IMR-90 (cell line): ENCODE measurements around the gene ITPK1. TPM values are rescaled to one million over a fixed set of nuclear protein-coding genes. Genes with fewer than 3 reads are reported as not detected.

Experiments used
- ATAC-seq: fragments of 200-7000 bp; cut with Tn5 transposase; 2 replicates; pipeline ENCODE4 v1.9.1; 2020; ENCODE audit warnings: low read depth, mild to moderate bottlenecking, moderate library complexity
- BruUV-seq: library from RNA; stranded (reverse); fragments of 400-500 nt; replicated peaks from 2 replicates; lab custom pipeline; 2021; lab: Mats Ljungman, UMichigan
- CTCF ChIA-PET: fragments of 300-600 bp; formaldehyde crosslinking; extraction: SDS; loops from one replicate; lab custom pipeline; 2021; ENCODE audit warnings: antibody characterized with exemption; lab: Yijun Ruan, JAX
- POLR2A ChIA-PET: fragments of 300-600 bp; sonication (Branson Sonifier 250); formaldehyde crosslinking; loops from one replicate; lab custom pipeline; 2022; ENCODE audit warnings: antibody characterized with exemption; ENCODE audit not compliant: unreplicated experiment; lab: Charles Lee
- DNase-seq: peaks from one replicate; pipeline ENCODE4 v3.0.0; 2013
- H2AFZ ChIP-seq: replicated peaks from 2 replicates; pipeline ENCODE3; 2013; ENCODE audit warnings: low read length, mild to moderate bottlenecking; ENCODE audit not compliant: poor library complexity
- H2AK5ac ChIP-seq: 2 replicates; pipeline ENCODE4 v1.6.1; 2013; ENCODE audit warnings: low read depth, low read length, inconsistent platforms
- H2AK9ac ChIP-seq: replicated peaks from 2 replicates; pipeline ENCODE3; 2013; ENCODE audit warnings: mild to moderate bottlenecking, low read depth, low read length, moderate library complexity; ENCODE audit not compliant: poor library complexity
- H2BK120ac ChIP-seq: 2 replicates; pipeline ENCODE4 v1.6.1; 2013; ENCODE audit warnings: low read depth, low read length, inconsistent platforms
- H2BK15ac ChIP-seq: 3 replicates; pipeline ENCODE4 v1.6.1; 2013; ENCODE audit warnings: low read depth, low read length, inconsistent platforms
- H2BK20ac ChIP-seq: 2 replicates; pipeline ENCODE4 v1.6.1; 2013; ENCODE audit warnings: low read depth, mild to moderate bottlenecking, inconsistent platforms, low read length, moderate library complexity
- H2BK5ac ChIP-seq: 2 replicates; pipeline ENCODE4 v1.6.1; 2013; ENCODE audit warnings: mild to moderate bottlenecking, low read depth, low read length, inconsistent platforms; ENCODE audit not compliant: poor library complexity, severe bottlenecking
- H3K14ac ChIP-seq: replicated peaks from 2 replicates; pipeline ENCODE4 v1.6.1; 2013; ENCODE audit warnings: low read depth, low read length, inconsistent platforms
- H3K18ac ChIP-seq: 2 replicates; pipeline ENCODE4 v1.6.1; 2013; ENCODE audit warnings: low read depth, low read length, control low read depth
- H3K23ac ChIP-seq: 2 replicates; pipeline ENCODE4 v1.6.1; 2013; ENCODE audit warnings: low read depth, low read length, inconsistent platforms
- H3K27ac ChIP-seq: 2 replicates; pipeline ENCODE4 v1.5.1; 2013; ENCODE audit warnings: mild to moderate bottlenecking, control low read depth, low read length; ENCODE audit not compliant: insufficient read depth
- H3K27me3 ChIP-seq: 2 replicates; pipeline ENCODE4 v1.6.1; 2013; ENCODE audit warnings: low read length; ENCODE audit not compliant: control insufficient read depth, insufficient read depth
- H3K36me3 ChIP-seq: 2 replicates; pipeline ENCODE4 v1.6.1; 2013; ENCODE audit warnings: low read length, mixed read lengths; ENCODE audit not compliant: control insufficient read depth, insufficient read depth
- H3K4ac ChIP-seq: 2 replicates; pipeline ENCODE4 v1.6.1; 2013; ENCODE audit warnings: low read depth, low read length, inconsistent platforms
- H3K4me1 ChIP-seq: 2 replicates; pipeline ENCODE4 v1.6.1; 2013; ENCODE audit warnings: low read length, mixed read lengths; ENCODE audit not compliant: control insufficient read depth, insufficient read depth
- H3K4me2 ChIP-seq: 2 replicates; pipeline ENCODE4 v1.6.1; 2013; ENCODE audit warnings: low read depth, mild to moderate bottlenecking, control low read depth, low read length, moderate library complexity
- H3K4me3 ChIP-seq: 2 replicates; pipeline ENCODE4 v1.5.1; 2013; ENCODE audit warnings: low read depth, mild to moderate bottlenecking, control low read depth, low read length, moderate library complexity; ENCODE audit not compliant: insufficient read depth
- H3K56ac ChIP-seq: 2 replicates; pipeline ENCODE4 v1.6.1; 2013; ENCODE audit warnings: low read length, inconsistent platforms; ENCODE audit not compliant: insufficient read depth; ENCODE audit errors: extremely low read depth
- H3K79me1 ChIP-seq, 2 experiments: 2 replicates each; pipeline ENCODE4 v1.6.1; 2013; ENCODE audit warnings: low read length in 2 of 2, inconsistent platforms in 1 of 2, low read depth in 1 of 2
- H3K9ac ChIP-seq: 2 replicates; pipeline ENCODE4 v1.6.1; 2013; ENCODE audit warnings: low read depth, low read length, control low read depth
- H3K9me1 ChIP-seq: 2 replicates; pipeline ENCODE4 v1.6.1; 2013; ENCODE audit warnings: low read length, inconsistent platforms; ENCODE audit not compliant: insufficient read depth
- H3K9me3 ChIP-seq: 2 replicates; pipeline ENCODE4 v1.6.1; 2013; ENCODE audit warnings: low read length; ENCODE audit not compliant: control insufficient read depth, insufficient read depth
- H4K20me1 ChIP-seq: 2 replicates; pipeline ENCODE4 v1.6.1; 2013; ENCODE audit warnings: low read length, inconsistent platforms; ENCODE audit not compliant: insufficient read depth
- H4K5ac ChIP-seq: 2 replicates; pipeline ENCODE4 v1.6.1; 2013; ENCODE audit warnings: mild to moderate bottlenecking, low read depth, low read length, control low read depth
- H4K8ac ChIP-seq, 2 experiments: 2 replicates each; pipeline ENCODE4 v1.6.1; 2013; ENCODE audit warnings: low read depth in 2 of 2, low read length in 2 of 2, control low read depth in 1 of 2, inconsistent platforms in 1 of 2
- H4K91ac ChIP-seq: 2 replicates; pipeline ENCODE4 v1.6.1; 2013; ENCODE audit warnings: low read depth, low read length, inconsistent platforms; ENCODE audit not compliant: insufficient read depth
- BHLHE40 ChIP-seq: fragments of 150-350 bp; IDR thresholded peaks from 2 replicates; pipeline ENCODE4 v1.6.1; 2016; ENCODE audit warnings: mild to moderate bottlenecking, low read depth, low read length
- CEBPB ChIP-seq: IDR thresholded peaks from 2 replicates; pipeline ENCODE4 v1.6.1; 2012; ENCODE audit warnings: low read depth, low read length, improper control_type of control experiment
- CHD1 ChIP-seq: IDR thresholded peaks from 2 replicates; pipeline ENCODE4 v1.6.1; 2012; ENCODE audit warnings: low read depth, low read length, improper control_type of control experiment
- CTCF ChIP-seq: conservative IDR thresholded peaks from 2 replicates; pipeline ENCODE4 v1.5.1; 2012; ENCODE audit warnings: mild to moderate bottlenecking, low read depth, low read length, improper control_type of control experiment
- ELK1 ChIP-seq: fragments of 150-350 bp; IDR thresholded peaks from 2 replicates; pipeline ENCODE4 v1.6.1; 2016; ENCODE audit warnings: low read depth, mild to moderate bottlenecking, low read length, moderate library complexity, borderline replicate concordance
- MAFK ChIP-seq: IDR thresholded peaks from 2 replicates; pipeline ENCODE4 v1.6.1; 2012; ENCODE audit warnings: low read depth, low read length, improper control_type of control experiment
- MAZ ChIP-seq: IDR thresholded peaks from 2 replicates; pipeline ENCODE4 v1.6.1; 2012; ENCODE audit warnings: low read depth, mild to moderate bottlenecking, low read length, improper control_type of control experiment, moderate library complexity, borderline replicate concordance
- NFE2L2 ChIP-seq: fragments of 150-350 bp; IDR thresholded peaks from 2 replicates; pipeline ENCODE4 v1.6.1; 2016; ENCODE audit warnings: low read depth, mild to moderate bottlenecking, low read length
- POLR2A ChIP-seq: IDR thresholded peaks from 2 replicates; pipeline ENCODE4 v1.6.1; 2012; ENCODE audit warnings: mild to moderate bottlenecking, low read depth, low read length
- RAD21 ChIP-seq: IDR thresholded peaks from 2 replicates; pipeline ENCODE4 v1.6.1; 2012; ENCODE audit warnings: low read length, improper control_type of control experiment
- RCOR1 ChIP-seq: IDR thresholded peaks from 2 replicates; pipeline ENCODE4 v1.6.1; 2012; ENCODE audit warnings: mild to moderate bottlenecking, low read length, improper control_type of control experiment; ENCODE audit not compliant: insufficient replicate concordance
- RFX5 ChIP-seq: IDR thresholded peaks from 2 replicates; pipeline ENCODE4 v1.8.0; 2012; ENCODE audit warnings: low read depth, mild to moderate bottlenecking, low read length, moderate library complexity
- SMC3 ChIP-seq: fragments of 150-350 bp; IDR thresholded peaks from 2 replicates; pipeline ENCODE4 v1.6.1; 2016; ENCODE audit warnings: low read depth, mild to moderate bottlenecking, antibody characterized with exemption, low read length, moderate library complexity
- USF2 ChIP-seq: fragments of 150-350 bp; IDR thresholded peaks from 2 replicates; pipeline ENCODE4 v1.6.1; 2017; ENCODE audit warnings: mild to moderate bottlenecking, antibody characterized with exemption, low read length, low read depth
- WGBS, 2 experiments: methylation state at CpG; one replicate each; pipeline versions ENCODE4 v1.1.5 to v1.1.7; 2013; ENCODE audit warnings: missing lambda C conversion rate in 2 of 2; ENCODE audit not compliant: insufficient read length in 1 of 2; ENCODE audit errors: extremely low coverage in 2 of 2; 5-methylcytosine and 5-hydroxymethylcytosine counted together
- dilution Hi-C: fragments of 300-500 bp; cut with HindIII; formaldehyde crosslinking; loops from one replicate; pipeline ENCODE4 v1.14.3; 2018; ENCODE audit warnings: low sequenced_read_pairs; ENCODE audit not compliant: unreplicated experiment
- in situ Hi-C: fragments of 300-500 bp; cut with MboI; formaldehyde crosslinking; loops from 3 replicates; pipeline ENCODE4 v1.14.3; 2019; ENCODE audit warnings: low sequenced_read_pairs, inconsistent platforms, mixed read lengths
- intact Hi-C: fragments of 100-400 bp; cut with micrococcal nuclease; formaldehyde crosslinking; loops from 2 replicates; pipeline ENCODE4 v1.10.0; 2022
- polyA plus RNA-seq, 3 experiments: library from polyadenylated mRNA; depleted of rRNA; stranded (reverse); fragments of >200 nt; gene quantifications; 2 replicates each; pipeline ENCODE4 v1.2.3, GENCODE V29; 2012; ENCODE audit warnings: low replicate concordance in 1 of 3
- total RNA-seq: library from RNA; depleted of rRNA; stranded (reverse); fragments of >200 nt; gene quantifications from 2 replicates; pipeline ENCODE4 v1.2.3, GENCODE V29; 2012

ITPK1 gene
- total and polyA plus RNA-seq, 2 of the 4 experiments (the other 2 are of a cell fraction) = 21.7 to 26.9 TPM

- peak; percentile 69 for ATAC-seq
- H2BK120ac ChIP-seq = no peak overlapping the region
- DNase-seq = peak; percentile 70
- intact Hi-C loops = no loop called here
- no peak overlapping the region for H3K27ac ChIP-seq
- no peaks in the 10 kb centered on the region for H4K20me1 ChIP-seq
- POLR2A ChIA-PET = no interaction called here
- H3K23ac ChIP-seq = no peak overlapping the region
- H3K18ac ChIP-seq = no peak overlapping the region
- no TSS peak for BruUV-seq
- H4K91ac ChIP-seq = no peak overlapping the region
- dilution Hi-C loops = no loop called here
- no peak overlapping the region for H3K14ac ChIP-seq
- no peak overlapping the region for H2BK5ac ChIP-seq
- in situ Hi-C loops = no loop called here
- H4K8ac ChIP-seq = no peak overlapping the region
- CTCF ChIA-PET = interaction anchor here (1.2 kb wide), 1 partner anchor 24 kb away, joined by 3 read pairs; no protein-coding TSS in a partner anchor
- H3K9me1 ChIP-seq = 0 out of 2 replicates have a peak, but pooled peaks cover 3% of the 10 kb centered on the region
- H3K27me3 ChIP-seq = no peaks in the 10 kb centered on the region
- no peak overlapping the region for H2AK9ac ChIP-seq
- H2AFZ ChIP-seq = no peak overlapping the region
- H3K9ac ChIP-seq = no peak overlapping the region
- H2AK5ac ChIP-seq = no peak overlapping the region
- H4K5ac ChIP-seq = no peak overlapping the region
- no peak overlapping the region for H3K56ac ChIP-seq
- no peak overlapping the region for H2BK15ac ChIP-seq
- no peak overlapping the region for H3K4me3 ChIP-seq
- no peak overlapping the region for H3K4me2 ChIP-seq
- H3K79me1 ChIP-seq = no peaks in the 10 kb centered on the region
- WGBS, 2 experiments = 88% methylated on average over 3 of the region's 6 CpGs; no CpG with 5 or more reads in 1 of the 2 experiments
- H3K36me3 ChIP-seq = no peaks in the 10 kb centered on the region
- H3K4me1 ChIP-seq = peaks cover 2% of the 10 kb centered on the region; the same call in 1 of the 2 replicates
- no peak overlapping the region for H2BK20ac ChIP-seq
- H3K9me3 ChIP-seq = no peaks in the 10 kb centered on the region
- H3K4ac ChIP-seq = no peak overlapping the region; the same call in 1 of the 2 replicates
- TF ChIP-seq CHD1 = no peak
- no peak for TF ChIP-seq RAD21
- TF ChIP-seq POLR2A = no peak
- TF ChIP-seq SMC3 = no peak
- TF ChIP-seq CTCF = no peak
- no peak for TF ChIP-seq NFE2L2
- TF ChIP-seq CEBPB = no peak
- no peak for TF ChIP-seq BHLHE40
- TF ChIP-seq MAFK = no peak
- TF ChIP-seq MAZ = no peak
- no peak for TF ChIP-seq RFX5
- no peak for TF ChIP-seq USF2
- TF ChIP-seq RCOR1 = no peak
- no peak for TF ChIP-seq ELK1
These were observed 129.2 kb downstream of the ITPK1 start for GRCh38 chr14:92986254-92987147.
